ENCODE results near the gene TANGO6.

The TANGO6 gene

DNA sequence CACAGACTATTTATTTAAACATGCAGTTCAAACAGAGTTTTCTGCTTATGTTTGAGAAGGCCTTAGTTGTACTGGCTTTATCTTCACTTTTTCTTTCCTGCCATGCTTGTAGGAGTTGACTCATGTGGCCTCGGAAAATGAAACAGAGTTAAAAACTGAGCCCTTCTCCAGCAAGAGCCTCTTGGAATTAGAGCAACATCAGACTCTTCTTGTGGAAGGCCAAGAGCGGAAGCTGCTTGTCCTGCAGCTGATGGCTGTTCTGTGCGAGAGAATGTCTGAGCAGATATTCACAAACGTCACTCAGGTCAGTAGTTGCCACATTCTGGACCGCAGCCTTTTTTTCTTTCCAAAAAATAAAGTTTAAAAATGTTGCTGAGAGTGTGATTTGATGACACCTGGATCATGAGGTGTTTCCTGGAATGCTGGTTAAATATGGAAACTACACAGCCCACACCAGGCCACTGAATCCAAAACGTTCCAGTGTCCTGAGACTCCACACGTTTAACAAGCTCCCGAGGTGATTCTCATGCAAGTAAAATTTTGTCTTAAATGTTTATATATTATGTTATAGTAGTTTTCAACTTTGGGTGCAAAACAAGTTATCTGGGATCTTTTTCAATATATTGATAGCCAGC is 65.9 kb downstream of the TANGO6 start:
- TF ChIP-seq ZFX (IDR thresholded peaks at IDR 0.05; ENCODE audit: borderline replicate concordance) = no peak
- TF ChIP-seq CTCF (IDR thresholded peaks at IDR 0.05) = no peak
- no peak overlapping the region for H3K27ac ChIP-seq

DNA sequence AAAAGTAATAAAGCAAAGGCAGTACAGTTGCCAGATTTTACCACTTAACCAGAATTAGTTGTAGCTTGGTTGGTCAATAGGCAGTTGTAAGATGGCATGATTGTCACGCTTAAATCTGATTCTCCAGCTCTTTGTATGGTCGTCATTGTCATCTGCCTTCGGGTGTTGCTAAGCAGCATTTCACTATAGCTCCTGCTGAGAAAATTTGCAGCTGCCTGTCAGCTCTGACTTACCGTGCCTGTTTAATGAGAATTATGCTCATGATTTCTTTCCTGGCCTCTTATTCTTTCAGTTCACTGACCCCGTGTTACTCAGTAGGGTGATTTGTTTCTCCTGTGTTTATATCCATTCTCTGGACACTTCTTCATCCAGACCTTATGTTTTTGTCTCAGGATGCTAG is 66.7 kb downstream of the TANGO6 start:
- H3K27ac ChIP-seq = no peak overlapping the region
- TF ChIP-seq CTCF (IDR thresholded peaks at IDR 0.05) (no peak), ZFX (IDR thresholded peaks at IDR 0.05; ENCODE audit: borderline replicate concordance) (no peak)

GRCh38 chr16:68915589-68915988 is 72.3 kb downstream of the TANGO6 start:
- H3K27ac ChIP-seq = no peak overlapping the region
- no peak for TF ChIP-seq CTCF (IDR thresholded peaks at IDR 0.05)
- no peak for TF ChIP-seq ZFX (IDR thresholded peaks at IDR 0.05; ENCODE audit: borderline replicate concordance)

DNA sequence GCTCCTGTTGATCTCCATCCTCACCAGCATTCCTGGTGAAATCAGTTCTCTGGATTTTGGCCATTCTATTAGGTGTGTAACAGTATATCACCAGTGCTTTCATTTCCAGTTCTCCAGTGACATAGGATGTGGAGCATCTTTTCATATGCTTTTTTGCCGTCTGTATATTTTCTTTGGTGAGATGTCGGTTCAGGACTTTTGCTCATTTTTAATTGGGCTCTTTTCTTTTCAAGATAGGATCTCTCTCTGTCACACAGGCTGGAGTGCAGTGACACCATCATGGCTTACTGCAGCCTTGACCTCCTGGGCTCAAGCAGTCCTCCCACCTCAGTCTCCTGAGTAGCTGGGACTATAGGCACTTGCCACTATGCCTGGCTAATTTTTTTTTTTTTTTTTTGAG is 74.2 kb downstream of the TANGO6 start:
- TF ChIP-seq CTCF (IDR thresholded peaks at IDR 0.05) (no peak), ZFX (IDR thresholded peaks at IDR 0.05; ENCODE audit: borderline replicate concordance) (no peak)
- H3K27ac ChIP-seq = no peak overlapping the region

DNA sequence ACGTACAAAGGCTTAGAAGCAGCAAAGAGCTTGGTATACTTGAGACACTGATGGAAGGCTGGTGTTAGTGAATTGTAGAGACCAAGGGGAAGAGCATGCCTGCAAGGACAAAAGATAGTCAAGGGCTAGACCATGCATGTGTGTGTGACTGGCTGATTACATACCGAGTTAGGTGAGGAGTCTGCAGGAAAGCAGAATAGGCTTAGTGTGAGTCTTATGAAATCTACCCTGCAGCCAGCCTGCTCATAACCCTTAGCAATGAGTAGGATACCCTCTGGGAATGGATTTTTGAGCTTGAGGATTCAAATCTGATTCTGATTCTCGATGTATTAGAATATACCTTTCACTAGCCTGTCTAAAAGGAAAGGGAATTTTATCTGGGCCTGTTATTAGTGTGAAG is 77.0 kb downstream of the TANGO6 start:
- H3K27ac ChIP-seq = no peak overlapping the region

GRCh38 chr16:68921637-68922036 is 78.3 kb downstream of the TANGO6 start:
- no peak for TF ChIP-seq CTCF (IDR thresholded peaks at IDR 0.05)
- TF ChIP-seq ZFX (IDR thresholded peaks at IDR 0.05; ENCODE audit: borderline replicate concordance) = no peak
- no peak overlapping the region for H3K27ac ChIP-seq

More for the DNA sequence above, 77.0 kb downstream of the TANGO6 start:
- TF ChIP-seq ZFX (IDR thresholded peaks at IDR 0.05; ENCODE audit: borderline replicate concordance) (no peak), CTCF (IDR thresholded peaks at IDR 0.05) (no peak)

DNA sequence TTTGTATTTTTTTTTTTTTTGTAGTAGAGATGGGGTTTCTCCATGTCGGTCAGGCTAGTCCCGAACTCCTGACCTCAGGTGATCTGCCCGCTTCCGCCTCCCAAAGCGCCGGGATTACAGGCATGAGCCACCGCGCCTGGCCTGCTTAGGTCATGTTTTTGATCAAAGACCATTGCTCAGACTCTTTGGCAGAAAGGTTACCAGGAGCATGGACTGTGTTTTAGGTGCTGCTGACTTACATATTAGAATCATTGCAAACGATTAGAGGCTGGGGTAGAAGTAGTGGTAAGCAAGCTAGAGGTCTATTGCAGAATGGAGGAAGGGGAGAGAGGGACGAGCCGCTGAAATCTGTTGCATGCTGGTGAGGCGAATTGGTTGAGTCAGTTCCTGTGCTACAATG is 79.8 kb downstream of the TANGO6 start:
- no peak for TF ChIP-seq ZFX (IDR thresholded peaks at IDR 0.05; ENCODE audit: borderline replicate concordance)
- TF ChIP-seq CTCF (IDR thresholded peaks at IDR 0.05) = no peak
- no peak overlapping the region for H3K27ac ChIP-seq
